HepG2 (cell line): ENCODE measurements around the gene PDK2. TPM values are rescaled to one million over a fixed set of nuclear protein-coding genes. Genes with fewer than 3 reads are reported as not detected.

Experiments
- AHR ChIP-seq: IDR thresholded peaks from 2 replicates; pipeline ENCODE4 v1.6.1; 2018; ENCODE audit warnings: missing genetic modification reagents, missing compliant biosample characterization
- ARNT2 ChIP-seq: sonication (generic); formaldehyde crosslinking; IDR thresholded peaks from 2 replicates; pipeline ENCODE4 v1.8.0; 2022; ENCODE audit warnings: mild to moderate bottlenecking, low read depth, missing genetic modification reagents, moderate library complexity
- BCL6 ChIP-seq: IDR thresholded peaks from 2 replicates; pipeline ENCODE4 v1.6.1; 2016; ENCODE audit warnings: missing genetic modification reagents, missing compliant biosample characterization
- FOXK1 ChIP-seq: sonication (generic); formaldehyde crosslinking; IDR thresholded peaks from 2 replicates; pipeline ENCODE4 v1.4.0; 2020; ENCODE audit warnings: low read depth, missing genetic modification reagents, borderline replicate concordance
- FOXK2 ChIP-seq: fragments of 450-650 bp; IDR thresholded peaks from 2 replicates; pipeline ENCODE4 v1.6.1; 2016
- JUNB ChIP-seq: sonication (generic); formaldehyde crosslinking; IDR thresholded peaks from 2 replicates; pipeline ENCODE4 v1.8.0; 2022; ENCODE audit warnings: missing genetic modification reagents, mild to moderate bottlenecking, borderline replicate concordance
- KDM1A ChIP-seq: IDR thresholded peaks from 2 replicates; pipeline ENCODE4 v1.6.1; 2016; ENCODE audit warnings: missing compliant biosample characterization
- MIER3 ChIP-seq: IDR thresholded peaks from 2 replicates; pipeline ENCODE4 v1.6.1; 2016; ENCODE audit warnings: missing compliant biosample characterization, borderline replicate concordance
- MNT ChIP-seq: fragments of 450-650 bp; IDR thresholded peaks from 2 replicates; pipeline ENCODE4 v1.6.1; 2016
- MXD4 ChIP-seq: IDR thresholded peaks from 2 replicates; pipeline ENCODE4 v1.6.1; 2016; ENCODE audit warnings: mild to moderate bottlenecking, missing biosample characterization, missing genetic modification reagents
- PBX2 ChIP-seq: IDR thresholded peaks from 2 replicates; pipeline ENCODE4 v1.6.1; 2016; ENCODE audit warnings: control low read depth
- PHF5A ChIP-seq: IDR thresholded peaks from one replicate; pipeline ENCODE4 v1.6.1; 2018; ENCODE audit warnings: low read depth, missing genetic modification reagents; ENCODE audit not compliant: unreplicated experiment
- RFXAP ChIP-seq: sonication (generic); formaldehyde crosslinking; IDR thresholded peaks from 2 replicates; pipeline ENCODE4 v1.4.0; 2020; ENCODE audit warnings: missing genetic modification reagents, borderline replicate concordance
- SALL2 ChIP-seq: sonication (generic); formaldehyde crosslinking; IDR thresholded peaks from 2 replicates; pipeline ENCODE4 v1.8.1; 2023; ENCODE audit warnings: mild to moderate bottlenecking, missing genetic modification reagents, inconsistent platforms
- TEAD2 ChIP-seq: sonication (generic); formaldehyde crosslinking; IDR thresholded peaks from 2 replicates; pipeline ENCODE4 v1.9.0; 2021; ENCODE audit warnings: missing genetic modification reagents
- TFE3 ChIP-seq: IDR thresholded peaks from 2 replicates; pipeline ENCODE4 v1.6.1; 2016
- TGIF2 ChIP-seq: IDR thresholded peaks from 2 replicates; pipeline ENCODE4 v1.6.1; 2016; ENCODE audit warnings: control low read depth, missing compliant biosample characterization
- THAP11 ChIP-seq: IDR thresholded peaks from 2 replicates; pipeline ENCODE4 v1.6.1; 2016; ENCODE audit warnings: missing biosample characterization, missing genetic modification reagents
- ZNF180 ChIP-seq: sonication (generic); formaldehyde crosslinking; IDR thresholded peaks from 2 replicates; pipeline ENCODE4 v1.4.0; 2020; ENCODE audit warnings: low read depth, missing genetic modification reagents, borderline replicate concordance
- ZNF275 ChIP-seq: sonication (generic); formaldehyde crosslinking; IDR thresholded peaks from 2 replicates; pipeline ENCODE4 v1.8.0; 2022; ENCODE audit warnings: missing genetic modification reagents, mild to moderate bottlenecking, inconsistent platforms, borderline replicate concordance
- ZNF343 ChIP-seq: sonication (generic); formaldehyde crosslinking; IDR thresholded peaks from 2 replicates; pipeline ENCODE4 v1.4.0; 2020; ENCODE audit warnings: mild to moderate bottlenecking, missing genetic modification reagents
- ZNF512 ChIP-seq: sonication (generic); formaldehyde crosslinking; IDR thresholded peaks from 2 replicates; pipeline ENCODE4 v1.4.0; 2020; ENCODE audit warnings: mild to moderate bottlenecking, missing genetic modification reagents
- ZNF766 ChIP-seq: sonication (generic); formaldehyde crosslinking; IDR thresholded peaks from 2 replicates; pipeline ENCODE4 v1.5.0; 2020; ENCODE audit warnings: missing genetic modification reagents, borderline replicate concordance
- polyA plus RNA-seq, 8 experiments: library from polyadenylated mRNA; depleted of rRNA in 3 of 8; stranded (reverse) in 7 of 8; unstranded in 1 of 8; fragments of >200 nt; fragmentation: Illumina TruSeq in 4 of 8; extraction: Trizol in 4 of 8; gene quantifications; 2 replicates each; pipeline versions ENCODE4 v1.2.1 to v1.2.3, GENCODE V29; 2011 to 2016; ENCODE audit warnings: low read depth in 4 of 8, missing spikeins in 1 of 8, mixed read lengths in 1 of 8; ENCODE audit not compliant: insufficient read depth in 1 of 8
- total RNA-seq, 5 experiments: library from RNA; depleted of rRNA; stranded (reverse); fragments of >200 nt; fragmentation: Illumina TruSeq; extraction: Trizol; gene quantifications; 2 replicates each; pipeline ENCODE4 v1.2.3, GENCODE V29; 2016; ENCODE audit warnings: low read depth in 1 of 5

Gene PDK2
- total and polyA plus RNA-seq, 2 of the 13 experiments (the other 11 are each of a cell fraction or from before 2014, with no cell fraction given): 18.5 to 59.7 TPM

GRCh38 chr17:50102164-50102991, 7.2 kb downstream of the PDK2 start (continued):
- TF ChIP-seq ZNF512 (CRISPR knock-in tag): no peak
- TF ChIP-seq AHR (CRISPR knock-in tag): peak; percentile 56; the same call in 1 of the 2 replicates
- TF ChIP-seq TFE3: peak; percentile 84; the same call in 1 of the 2 replicates
- peak; percentile 60 for TF ChIP-seq BCL6 (CRISPR knock-in tag)
- TF ChIP-seq MXD4: peak; percentile 63; the same call in 1 of the 2 replicates
- no peak for TF ChIP-seq MNT
- TF ChIP-seq FOXK1 (CRISPR knock-in tag): peak; percentile 30; the same call in 1 of the 2 replicates
- TF ChIP-seq KDM1A (CRISPR knock-in tag): 0 out of 2 replicates have a peak, but pooled peaks have one; percentile 49
- no peak for TF ChIP-seq ZNF766
- TF ChIP-seq ZNF343 (CRISPR knock-in tag): 0 out of 2 replicates have a peak, but pooled peaks have one; percentile 13
- TF ChIP-seq FOXK2: no peak
- TF ChIP-seq THAP11: peak; percentile 36
- TF ChIP-seq ARNT2: no peak
- TF ChIP-seq MIER3: peak; percentile 21; the same call in 1 of the 2 replicates
- no peak for TF ChIP-seq PHF5A (CRISPR knock-in tag)
- TF ChIP-seq TGIF2 (CRISPR knock-in tag): peak; percentile 67; the same call in 1 of the 2 replicates
- TF ChIP-seq SALL2 (CRISPR knock-in tag): 0 out of 2 replicates have a peak, but pooled peaks have one; percentile 17
- no peak for TF ChIP-seq TEAD2 (CRISPR knock-in tag)
- TF ChIP-seq JUNB (CRISPR knock-in tag): no peak
- TF ChIP-seq ZNF180: no peak
- peak; percentile 19; the same call in 1 of the 2 replicates for TF ChIP-seq PBX2 (CRISPR knock-in tag)
- no peak for TF ChIP-seq ZNF275 (CRISPR knock-in tag)
- TF ChIP-seq RFXAP (CRISPR knock-in tag): no peak
